Cardiac fibroblast (primary cell): ENCODE results near the gene NOXA1.

Source experiments
- DNase-seq, 2 donors: peaks; one replicate each; pipeline versions ENCODE4 v3.0.0 to v3.0.0-alpha.2; 2010; ENCODE audit warnings: low read depth in 2 of 2
- H3K4me3 ChIP-seq, 2 donors: replicated peaks in 1 of 2; 1 replicate in 1 of 2; 2 replicates in 1 of 2; pipeline ENCODE4 v1.5.1; 2011; ENCODE audit warnings: low read depth in 2 of 2, low read length in 2 of 2, mild to moderate bottlenecking in 2 of 2, moderate library complexity in 1 of 2
- TF ChIP-seq, protein P1 (sequence below): IDR thresholded peaks from one replicate; pipeline ENCODE4 v1.5.1; 2011; ENCODE audit warnings: low read depth, mild to moderate bottlenecking, low read length, inconsistent platforms

Gene NOXA1

DNA sequence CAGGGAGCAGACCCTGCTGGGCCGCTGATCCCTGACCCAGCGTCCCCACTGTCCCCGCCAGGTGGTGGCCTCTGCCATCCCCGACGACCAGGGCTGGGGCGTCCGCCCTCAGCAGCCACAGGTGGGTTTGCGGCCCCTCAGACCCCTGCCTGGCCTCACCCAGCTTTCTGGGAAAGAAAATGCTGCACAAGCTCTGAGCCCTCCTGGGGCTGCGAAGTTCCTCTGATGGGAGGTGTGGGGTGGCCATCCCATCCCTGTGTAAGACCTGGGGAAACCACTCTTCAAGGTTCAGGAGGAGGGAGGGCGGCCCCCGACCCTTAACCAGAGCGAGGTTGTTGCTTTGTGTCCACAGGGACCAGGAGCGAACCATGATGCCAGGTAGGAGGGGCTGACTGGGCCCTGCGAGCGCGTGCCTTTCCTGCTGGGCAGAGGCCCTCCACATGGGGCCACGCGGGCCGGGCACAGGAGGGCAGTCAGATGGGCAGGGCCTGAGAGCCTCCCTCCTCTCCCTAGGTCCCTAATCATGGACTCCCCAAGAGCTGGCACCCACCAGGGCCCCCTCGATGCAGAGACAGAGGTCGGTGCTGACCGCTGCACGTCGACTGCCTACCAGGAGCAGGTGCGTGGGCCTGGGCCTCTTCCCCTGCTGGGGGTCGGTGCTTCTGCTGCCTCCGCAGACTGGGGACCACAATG, 7.7 kb downstream of the NOXA1 start:
- TF ChIP-seq, protein P1, sequence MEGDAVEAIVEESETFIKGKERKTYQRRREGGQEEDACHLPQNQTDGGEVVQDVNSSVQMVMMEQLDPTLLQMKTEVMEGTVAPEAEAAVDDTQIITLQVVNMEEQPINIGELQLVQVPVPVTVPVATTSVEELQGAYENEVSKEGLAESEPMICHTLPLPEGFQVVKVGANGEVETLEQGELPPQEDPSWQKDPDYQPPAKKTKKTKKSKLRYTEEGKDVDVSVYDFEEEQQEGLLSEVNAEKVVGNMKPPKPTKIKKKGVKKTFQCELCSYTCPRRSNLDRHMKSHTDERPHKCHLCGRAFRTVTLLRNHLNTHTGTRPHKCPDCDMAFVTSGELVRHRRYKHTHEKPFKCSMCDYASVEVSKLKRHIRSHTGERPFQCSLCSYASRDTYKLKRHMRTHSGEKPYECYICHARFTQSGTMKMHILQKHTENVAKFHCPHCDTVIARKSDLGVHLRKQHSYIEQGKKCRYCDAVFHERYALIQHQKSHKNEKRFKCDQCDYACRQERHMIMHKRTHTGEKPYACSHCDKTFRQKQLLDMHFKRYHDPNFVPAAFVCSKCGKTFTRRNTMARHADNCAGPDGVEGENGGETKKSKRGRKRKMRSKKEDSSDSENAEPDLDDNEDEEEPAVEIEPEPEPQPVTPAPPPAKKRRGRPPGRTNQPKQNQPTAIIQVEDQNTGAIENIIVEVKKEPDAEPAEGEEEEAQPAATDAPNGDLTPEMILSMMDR, result no peak
- no peak for DNase-seq
- no peak overlapping the region for H3K4me3 ChIP-seq

GRCh38 chr9:137431416-137431931, 8.3 kb downstream of the NOXA1 start:
- TF ChIP-seq, protein P1, result no peak
- DNase-seq, result no peak
- no peak overlapping the region for H3K4me3 ChIP-seq

GRCh38 chr9:137432687-137433348, 9.6 kb downstream of the NOXA1 start:
- DNase-seq, result no peak
- TF ChIP-seq, protein P1, result no peak
- H3K4me3 ChIP-seq, result no peak overlapping the region

DNA sequence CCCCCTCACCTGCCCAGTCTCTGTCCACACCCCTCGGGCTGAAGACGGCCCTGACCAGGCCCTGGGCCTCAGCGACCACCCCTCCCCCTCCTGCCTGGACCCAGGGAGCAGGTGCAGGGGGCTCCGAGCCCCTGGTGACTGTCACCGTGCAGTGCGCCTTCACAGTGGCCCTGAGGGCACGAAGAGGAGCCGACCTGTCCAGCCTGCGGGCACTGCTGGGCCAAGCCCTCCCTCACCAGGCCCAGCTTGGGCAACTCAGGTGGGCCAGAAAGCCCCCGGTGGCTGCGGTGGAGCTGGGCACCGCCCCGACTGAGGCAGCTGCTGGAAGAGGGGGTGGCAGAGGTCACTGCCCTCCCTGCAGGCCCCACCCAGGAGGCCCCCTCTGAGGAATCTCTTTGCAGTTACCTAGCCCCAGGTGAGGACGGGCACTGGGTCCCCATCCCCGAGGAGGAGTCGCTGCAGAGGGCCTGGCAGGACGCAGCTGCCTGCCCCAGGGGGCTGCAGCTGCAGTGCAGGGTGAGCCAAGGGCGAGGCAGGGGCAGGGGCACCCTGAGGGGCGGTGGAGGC, 10.2 kb downstream of the NOXA1 start:
- TF ChIP-seq, protein P1, result no peak
- DNase-seq, result no peak
- H3K4me3 ChIP-seq, result no peak overlapping the region

- TF ChIP-seq, protein P1, result no peak
- no peak for DNase-seq
- H3K4me3 ChIP-seq, result no peak overlapping the region
These were observed 10.8 kb downstream of the NOXA1 start for GRCh38 chr9:137433916-137434431.

GRCh38 chr9:137434498-137435380, 11.5 kb downstream of the NOXA1 start:
- TF ChIP-seq, protein P1, result no peak
- no peak for DNase-seq
- H3K4me3 ChIP-seq, result no peak overlapping the region
